PC-9 (cell line): ENCODE results near the gene XPA.

ENCODE experiments used
- CTCF ChIP-seq: fragments of 200-600 bp; sonication (generic); conservative IDR thresholded peaks from 2 replicates; pipeline ENCODE4 v1.6.1; 2017; ENCODE audit warnings: mixed run types, antibody characterized with exemption, mild to moderate bottlenecking, moderate library complexity
- EZH2 ChIP-seq: fragments of 200-600 bp; sonication (generic); IDR thresholded peaks from 2 replicates; pipeline ENCODE4 v1.8.0; 2017; ENCODE audit warnings: antibody characterized with exemption, low read depth

- TF ChIP-seq CTCF (no peak), EZH2 (no peak)
These were observed 40.3 kb upstream of the XPA start for GRCh38 chr9:97737429-97737828.
